ENCODE data around the gene LYZ.

Gene LYZ

GRCh38 chr12:69386921-69387320, 38.7 kb downstream of the LYZ start:
- 100% methylated on average over 1 of the region's 2 CpGs for WGBS
- H2BK5ac ChIP-seq (ENCODE audit: low read depth, low read length, poor library complexity, severe bottlenecking): no peak overlapping the region
- H4K91ac ChIP-seq (ENCODE audit: low read length): no peak overlapping the region
- H3K9me3 ChIP-seq (ENCODE audit: control insufficient read depth, low read length): no peaks in the 10 kb centered on the region
- H3K27ac ChIP-seq (ENCODE audit: low read length, poor library complexity, severe bottlenecking): no peak overlapping the region
- DNase-seq: no peak
- H3K18ac ChIP-seq (ENCODE audit: low read depth in 1 of 2, low read length in 2 of 2): no peak overlapping the region
- no peak overlapping the region for H2AK5ac ChIP-seq (ENCODE audit: low read length, severe bottlenecking)
- peaks cover 19% of the 10 kb centered on the region for H3K79me1 ChIP-seq (replicated peaks; ENCODE audit: low read length, poor library complexity, severe bottlenecking)
- H4K8ac ChIP-seq (ENCODE audit: low read length): no peak overlapping the region
- H3K14ac ChIP-seq (ENCODE audit: low read length in 2 of 2): no peak overlapping the region
- H3K4ac ChIP-seq (ENCODE audit: low read depth in 1 of 2, low read length in 2 of 2): no peak overlapping the region
- no peak overlapping the region for H2BK120ac ChIP-seq (ENCODE audit: low read depth, low read length)
- H3K4me1 ChIP-seq (ENCODE audit: control insufficient read depth, insufficient read depth, low read depth, low read length): no peaks in the 10 kb centered on the region
- no peak overlapping the region for H2BK15ac ChIP-seq (ENCODE audit: low read depth, poor library complexity, severe bottlenecking)
- H3K4me2 ChIP-seq (ENCODE audit: low read length, poor library complexity, severe bottlenecking): no peak overlapping the region
- H3K36me3 ChIP-seq (ENCODE audit: control insufficient read depth in 1 of 2, insufficient read depth in 2 of 2, low read depth in 1 of 2, low read length in 2 of 2): peaks cover 0 to 15% of the 10 kb centered on the region in 2 experiments
- H3K9ac ChIP-seq (ENCODE audit: low read length): no peak overlapping the region
- no peak overlapping the region for H2AFZ ChIP-seq (ENCODE audit: low read depth, low read length)
- H3K27me3 ChIP-seq (ENCODE audit: control insufficient read depth in 1 of 2, insufficient read depth in 1 of 2, low read length in 2 of 2): no peaks in the 10 kb centered on the region
- no peak overlapping the region for H2BK12ac ChIP-seq (ENCODE audit: low read length in 2 of 2)
- no peak overlapping the region for H3K23ac ChIP-seq (ENCODE audit: low read length in 2 of 2)
- H3K4me3 ChIP-seq (ENCODE audit: insufficient read depth in 1 of 2, low read depth in 1 of 2, low read length in 2 of 2): no peak overlapping the region

- no peak overlapping the region for H2AFZ ChIP-seq (ENCODE audit: low read depth, low read length)
- H3K9me3 ChIP-seq (ENCODE audit: control insufficient read depth, low read length): no peaks in the 10 kb centered on the region
- 100% methylated on average over 1 of the region's 1 CpG for WGBS
- H3K23ac ChIP-seq (ENCODE audit: low read length in 2 of 2): no peak overlapping the region
- H3K27me3 ChIP-seq (ENCODE audit: control insufficient read depth in 1 of 2, insufficient read depth in 1 of 2, low read length in 2 of 2): no peaks in the 10 kb centered on the region
- H4K91ac ChIP-seq (ENCODE audit: low read length): no peak overlapping the region
- H3K18ac ChIP-seq (ENCODE audit: low read depth in 1 of 2, low read length in 2 of 2): no peak overlapping the region
- no peaks in the 10 kb centered on the region for H3K4me1 ChIP-seq (ENCODE audit: control insufficient read depth, insufficient read depth, low read depth, low read length)
- H3K4ac ChIP-seq (ENCODE audit: low read depth in 1 of 2, low read length in 2 of 2): no peak overlapping the region
- H3K27ac ChIP-seq (ENCODE audit: low read length, poor library complexity, severe bottlenecking): no peak overlapping the region
- H2BK15ac ChIP-seq (ENCODE audit: low read depth, poor library complexity, severe bottlenecking): no peak overlapping the region
- no peak overlapping the region for H2BK12ac ChIP-seq (ENCODE audit: low read length in 2 of 2)
- no peak overlapping the region for H3K4me3 ChIP-seq (ENCODE audit: insufficient read depth in 1 of 2, low read depth in 1 of 2, low read length in 2 of 2)
- peaks cover 0 to 15% of the 10 kb centered on the region in 2 experiments for H3K36me3 ChIP-seq (ENCODE audit: control insufficient read depth in 1 of 2, insufficient read depth in 2 of 2, low read depth in 1 of 2, low read length in 2 of 2)
- H2BK5ac ChIP-seq (ENCODE audit: low read depth, low read length, poor library complexity, severe bottlenecking): no peak overlapping the region
- no peak overlapping the region for H2BK120ac ChIP-seq (ENCODE audit: low read depth, low read length)
- H3K79me1 ChIP-seq (replicated peaks; ENCODE audit: low read length, poor library complexity, severe bottlenecking): peaks cover 10% of the 10 kb centered on the region
- no peak overlapping the region for H4K8ac ChIP-seq (ENCODE audit: low read length)
- H3K14ac ChIP-seq (ENCODE audit: low read length in 2 of 2): no peak overlapping the region
- H3K9ac ChIP-seq (ENCODE audit: low read length): no peak overlapping the region
- no peak overlapping the region for H3K4me2 ChIP-seq (ENCODE audit: low read length, poor library complexity, severe bottlenecking)
- no peak overlapping the region for H2AK5ac ChIP-seq (ENCODE audit: low read length, severe bottlenecking)
- DNase-seq: peak; percentile 76
Measured at GRCh38 chr12:69388371-69388770, 40.2 kb downstream of the LYZ start.

GRCh38 chr12:69389831-69390230, 41.6 kb downstream of the LYZ start:
- no peak overlapping the region for H3K18ac ChIP-seq (ENCODE audit: low read depth in 1 of 2, low read length in 2 of 2)
- H2BK5ac ChIP-seq (ENCODE audit: low read depth, low read length, poor library complexity, severe bottlenecking): no peak overlapping the region
- H3K27ac ChIP-seq (ENCODE audit: low read length, poor library complexity, severe bottlenecking): no peak overlapping the region
- H2BK15ac ChIP-seq (ENCODE audit: low read depth, poor library complexity, severe bottlenecking): no peak overlapping the region
- no peak overlapping the region for H3K4ac ChIP-seq (ENCODE audit: low read depth in 1 of 2, low read length in 2 of 2)
- H3K36me3 ChIP-seq (ENCODE audit: control insufficient read depth in 1 of 2, insufficient read depth in 2 of 2, low read depth in 1 of 2, low read length in 2 of 2): peaks cover 0 to 15% of the 10 kb centered on the region in 2 experiments
- no peaks in the 10 kb centered on the region for H3K4me1 ChIP-seq (ENCODE audit: control insufficient read depth, insufficient read depth, low read depth, low read length)
- H3K27me3 ChIP-seq (ENCODE audit: control insufficient read depth in 1 of 2, insufficient read depth in 1 of 2, low read length in 2 of 2): no peaks in the 10 kb centered on the region
- no peak overlapping the region for H3K14ac ChIP-seq (ENCODE audit: low read length in 2 of 2)
- no peak overlapping the region for H2BK12ac ChIP-seq (ENCODE audit: low read length in 2 of 2)
- peak; percentile 54 for DNase-seq
- H3K9me3 ChIP-seq (ENCODE audit: control insufficient read depth, low read length): no peaks in the 10 kb centered on the region
- H3K23ac ChIP-seq (ENCODE audit: low read length in 2 of 2): no peak overlapping the region
- H4K91ac ChIP-seq (ENCODE audit: low read length): no peak overlapping the region
- no peak overlapping the region for H3K4me3 ChIP-seq (ENCODE audit: insufficient read depth in 1 of 2, low read depth in 1 of 2, low read length in 2 of 2)
- WGBS: no CpG with 5 or more reads among the region's 1 CpG
- H2AK5ac ChIP-seq (ENCODE audit: low read length, severe bottlenecking): no peak overlapping the region
- no peak overlapping the region for H3K4me2 ChIP-seq (ENCODE audit: low read length, poor library complexity, severe bottlenecking)
- H3K79me1 ChIP-seq (replicated peaks; ENCODE audit: low read length, poor library complexity, severe bottlenecking): peaks cover 7% of the 10 kb centered on the region
- H4K8ac ChIP-seq (ENCODE audit: low read length): no peak overlapping the region
- H2AFZ ChIP-seq (ENCODE audit: low read depth, low read length): no peak overlapping the region
- no peak overlapping the region for H2BK120ac ChIP-seq (ENCODE audit: low read depth, low read length)
- H3K9ac ChIP-seq (ENCODE audit: low read length): no peak overlapping the region

- no peak overlapping the region for H2BK12ac ChIP-seq (ENCODE audit: low read length in 2 of 2)
- no peak overlapping the region for H2AK5ac ChIP-seq (ENCODE audit: low read length, severe bottlenecking)
- no CpG with 5 or more reads among the region's 1 CpG for WGBS
- no peak overlapping the region for H2BK5ac ChIP-seq (ENCODE audit: low read depth, low read length, poor library complexity, severe bottlenecking)
- H3K4me3 ChIP-seq (ENCODE audit: insufficient read depth in 1 of 2, low read depth in 1 of 2, low read length in 2 of 2): no peak overlapping the region
- H3K4ac ChIP-seq (ENCODE audit: low read depth in 1 of 2, low read length in 2 of 2): no peak overlapping the region
- DNase-seq: no peak
- H3K23ac ChIP-seq (ENCODE audit: low read length in 2 of 2): no peak overlapping the region
- H3K9me3 ChIP-seq (ENCODE audit: control insufficient read depth, low read length): peaks cover 5% of the 10 kb centered on the region
- no peak overlapping the region for H3K4me2 ChIP-seq (ENCODE audit: low read length, poor library complexity, severe bottlenecking)
- no peaks in the 10 kb centered on the region for H3K27me3 ChIP-seq (ENCODE audit: control insufficient read depth in 1 of 2, insufficient read depth in 1 of 2, low read length in 2 of 2)
- no peak overlapping the region for H3K18ac ChIP-seq (ENCODE audit: low read depth in 1 of 2, low read length in 2 of 2)
- peaks cover 0 to 15% of the 10 kb centered on the region in 2 experiments for H3K36me3 ChIP-seq (ENCODE audit: control insufficient read depth in 1 of 2, insufficient read depth in 2 of 2, low read depth in 1 of 2, low read length in 2 of 2)
- H3K4me1 ChIP-seq (ENCODE audit: control insufficient read depth, insufficient read depth, low read depth, low read length): no peaks in the 10 kb centered on the region
- H3K79me1 ChIP-seq (replicated peaks; ENCODE audit: low read length, poor library complexity, severe bottlenecking): peaks cover 7% of the 10 kb centered on the region
- no peak overlapping the region for H4K91ac ChIP-seq (ENCODE audit: low read length)
- no peak overlapping the region for H2BK15ac ChIP-seq (ENCODE audit: low read depth, poor library complexity, severe bottlenecking)
- no peak overlapping the region for H2AFZ ChIP-seq (ENCODE audit: low read depth, low read length)
- no peak overlapping the region for H3K27ac ChIP-seq (ENCODE audit: low read length, poor library complexity, severe bottlenecking)
- no peak overlapping the region for H4K8ac ChIP-seq (ENCODE audit: low read length)
- H2BK120ac ChIP-seq (ENCODE audit: low read depth, low read length): no peak overlapping the region
- no peak overlapping the region for H3K14ac ChIP-seq (ENCODE audit: low read length in 2 of 2)
- no peak overlapping the region for H3K9ac ChIP-seq (ENCODE audit: low read length)
Measured at GRCh38 chr12:69392179-69392928, 44.2 kb downstream of the LYZ start.
